Ishikawa (cell line): ENCODE measurements around the gene BDNF.

Experiments used
- CREB1 ChIP-seq: IDR thresholded peaks from 2 replicates; pipeline ENCODE4 v1.6.1; 2012; ENCODE audit warnings: low read depth
- EGR1 ChIP-seq: IDR thresholded peaks from 2 replicates; pipeline ENCODE4 v1.6.1; 2012
- EP300 ChIP-seq: IDR thresholded peaks from 2 replicates; pipeline ENCODE4 v1.6.1; 2012; ENCODE audit warnings: borderline replicate concordance
- FOXM1 ChIP-seq: IDR thresholded peaks from 2 replicates; pipeline ENCODE4 v1.6.1; 2012; ENCODE audit warnings: low read depth, borderline replicate concordance
- MAX ChIP-seq: IDR thresholded peaks from 2 replicates; pipeline ENCODE4 v1.6.1; 2012
- RAD21 ChIP-seq: IDR thresholded peaks from 2 replicates; pipeline ENCODE4 v1.6.1; 2012; ENCODE audit warnings: low read depth
- TAF1 ChIP-seq: IDR thresholded peaks from 2 replicates; pipeline ENCODE4 v1.6.1; 2012; ENCODE audit warnings: low read depth, mild to moderate bottlenecking
- TCF12 ChIP-seq: IDR thresholded peaks from 2 replicates; pipeline ENCODE4 v1.6.1; 2012; ENCODE audit warnings: low read depth
- TEAD4 ChIP-seq: IDR thresholded peaks from 2 replicates; pipeline ENCODE4 v1.6.1; 2012
- YY1 ChIP-seq: IDR thresholded peaks from 2 replicates; pipeline ENCODE4 v1.6.1; 2012; ENCODE audit warnings: low read depth
- ZBTB7A ChIP-seq: IDR thresholded peaks from 2 replicates; pipeline ENCODE4 v1.6.1; 2012; ENCODE audit warnings: low read depth
- TF ChIP-seq, protein P1 (sequence below): IDR thresholded peaks from 2 replicates; pipeline ENCODE4 v1.6.1; 2012; ENCODE audit warnings: low read depth, mild to moderate bottlenecking

- TF ChIP-seq TAF1 (no peak), EP300 (no peak), MAX (no peak), YY1 (no peak), RAD21 (no peak), FOXM1 (no peak), CREB1 (no peak), EGR1 (no peak), ZBTB7A (peak; percentile 67), TCF12 (no peak), TEAD4 (no peak)
- TF ChIP-seq, protein P1, sequence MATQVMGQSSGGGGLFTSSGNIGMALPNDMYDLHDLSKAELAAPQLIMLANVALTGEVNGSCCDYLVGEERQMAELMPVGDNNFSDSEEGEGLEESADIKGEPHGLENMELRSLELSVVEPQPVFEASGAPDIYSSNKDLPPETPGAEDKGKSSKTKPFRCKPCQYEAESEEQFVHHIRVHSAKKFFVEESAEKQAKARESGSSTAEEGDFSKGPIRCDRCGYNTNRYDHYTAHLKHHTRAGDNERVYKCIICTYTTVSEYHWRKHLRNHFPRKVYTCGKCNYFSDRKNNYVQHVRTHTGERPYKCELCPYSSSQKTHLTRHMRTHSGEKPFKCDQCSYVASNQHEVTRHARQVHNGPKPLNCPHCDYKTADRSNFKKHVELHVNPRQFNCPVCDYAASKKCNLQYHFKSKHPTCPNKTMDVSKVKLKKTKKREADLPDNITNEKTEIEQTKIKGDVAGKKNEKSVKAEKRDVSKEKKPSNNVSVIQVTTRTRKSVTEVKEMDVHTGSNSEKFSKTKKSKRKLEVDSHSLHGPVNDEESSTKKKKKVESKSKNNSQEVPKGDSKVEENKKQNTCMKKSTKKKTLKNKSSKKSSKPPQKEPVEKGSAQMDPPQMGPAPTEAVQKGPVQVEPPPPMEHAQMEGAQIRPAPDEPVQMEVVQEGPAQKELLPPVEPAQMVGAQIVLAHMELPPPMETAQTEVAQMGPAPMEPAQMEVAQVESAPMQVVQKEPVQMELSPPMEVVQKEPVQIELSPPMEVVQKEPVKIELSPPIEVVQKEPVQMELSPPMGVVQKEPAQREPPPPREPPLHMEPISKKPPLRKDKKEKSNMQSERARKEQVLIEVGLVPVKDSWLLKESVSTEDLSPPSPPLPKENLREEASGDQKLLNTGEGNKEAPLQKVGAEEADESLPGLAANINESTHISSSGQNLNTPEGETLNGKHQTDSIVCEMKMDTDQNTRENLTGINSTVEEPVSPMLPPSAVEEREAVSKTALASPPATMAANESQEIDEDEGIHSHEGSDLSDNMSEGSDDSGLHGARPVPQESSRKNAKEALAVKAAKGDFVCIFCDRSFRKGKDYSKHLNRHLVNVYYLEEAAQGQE = no peak
Observed at GRCh38 chr11:27699242-27699925, 871 bp downstream of the BDNF start.
